HCT116 (cell line): ENCODE measurements around the gene ADAMTS16. TPM values are rescaled to one million over a fixed set of nuclear protein-coding genes. Genes with fewer than 3 reads are reported as not detected.

Experiments used
- ATAC-seq: fragments of 200-7000 bp; cut with Tn5 transposase; 2 replicates; pipeline ENCODE4 v1.9.1; 2020; ENCODE audit warnings: mild to moderate bottlenecking, moderate library complexity
- BruUV-seq: library from RNA; stranded (reverse); fragments of 400-500 nt; replicated peaks from 2 replicates; lab custom pipeline; 2021; lab: Mats Ljungman, UMichigan
- CTCF ChIA-PET: fragments of 300-600 bp; sonication (Branson Sonifier 250); formaldehyde crosslinking; loops from one replicate; lab custom pipeline; 2021; ENCODE audit warnings: antibody characterized with exemption; lab: Charles Lee
- POLR2A ChIA-PET: fragments of 300-600, 350-600 bp; sonication (Branson Sonifier 250); formaldehyde crosslinking; loops from one replicate; lab custom pipeline; 2021; ENCODE audit warnings: antibody characterized with exemption; lab: Charles Lee
- RAD21 ChIA-PET, 2 experiments: fragments of 300-600 bp; sonication (Branson Sonifier 250); formaldehyde crosslinking; loops; one replicate each; lab custom pipeline; 2023; ENCODE audit warnings: low total read pairs in 2 of 2; ENCODE audit not compliant: uncharacterized antibody in 2 of 2, unreplicated experiment in 2 of 2, low non-redundant PET in 1 of 2; lab: Charles Lee
- DNase-seq: peaks from one replicate; pipeline ENCODE4 v3.0.0-alpha.2; 2010; ENCODE audit warnings: low read depth, low spot score
- H2AFZ ChIP-seq: fragments of 200-600 bp; shearing (Covaris generic), sonication (generic); 2 replicates; pipeline ENCODE4 v1.6.1; 2017; ENCODE audit warnings: low read depth, mixed run types, mixed read lengths, antibody characterized with exemption, low read length; ENCODE audit not compliant: poor library complexity, severe bottlenecking
- H3K27ac ChIP-seq: 2 replicates; pipeline ENCODE4 v1.5.1; 2012; ENCODE audit warnings: low read depth, low read length
- H3K27me3 ChIP-seq: fragments of 200-600 bp; sonication (generic); 2 replicates; pipeline ENCODE4 v1.6.1; 2016; ENCODE audit warnings: mixed run types, low read length, mixed read lengths; ENCODE audit not compliant: insufficient read depth
- H3K36me3 ChIP-seq, 2 experiments: fragments of 200-500 bp in 1 of 2; fragments of 200-600 bp in 1 of 2; sonication (Bioruptor generic) in 1 of 2; sonication (generic) in 1 of 2; 2 replicates each; pipeline versions ENCODE4 v1.5.1 to v1.6.1; 2014 to 2016; ENCODE audit warnings: low read length in 2 of 2, inconsistent platforms in 1 of 2, mixed read lengths in 1 of 2, mixed run types in 1 of 2; ENCODE audit not compliant: insufficient read depth in 2 of 2, control insufficient read depth in 1 of 2
- H3K4me1 ChIP-seq, 2 experiments: fragments of 200-600 bp in 1 of 2; sonication (generic) in 1 of 2; 2 replicates each; pipeline versions ENCODE4 v1.5.1 to v1.6.1; 2012 to 2017; ENCODE audit warnings: low read length in 2 of 2, inconsistent platforms in 1 of 2, mild to moderate bottlenecking in 1 of 2, mixed read lengths in 1 of 2, mixed run types in 1 of 2, moderate library complexity in 1 of 2; ENCODE audit not compliant: insufficient read depth in 2 of 2, control insufficient read depth in 1 of 2
- H3K4me2 ChIP-seq: fragments of 200-600 bp; sonication (generic); 2 replicates; pipeline ENCODE4 v1.6.1; 2017; ENCODE audit warnings: mixed run types, low read length, mixed read lengths
- H3K4me3 ChIP-seq, 2 experiments: fragments of 200-600 bp in 1 of 2; sonication (generic) in 1 of 2; replicated peaks in 1 of 2; 2 replicates each; pipeline ENCODE4 v1.5.1; 2011 to 2016; ENCODE audit warnings: low read length in 2 of 2, control low read depth in 1 of 2, low read depth in 1 of 2, mild to moderate bottlenecking in 1 of 2, mixed read lengths in 1 of 2, mixed run types in 1 of 2
- H3K79me2 ChIP-seq: fragments of 200-600 bp; sonication (generic); 2 replicates; pipeline ENCODE4 v1.6.1; 2017; ENCODE audit warnings: mild to moderate bottlenecking, mixed run types, low read length, moderate library complexity, mixed read lengths; ENCODE audit not compliant: insufficient read depth
- H3K9ac ChIP-seq: fragments of 200-600 bp; sonication (generic); 2 replicates; pipeline ENCODE4 v1.6.1; 2016; ENCODE audit warnings: low read length, mixed read lengths
- H3K9me2 ChIP-seq: fragments of 200-600 bp; sonication (generic), shearing (Covaris generic); 2 replicates; pipeline ENCODE4 v1.6.1; 2017; ENCODE audit warnings: mixed run types, mild to moderate bottlenecking, moderate library complexity; ENCODE audit not compliant: insufficient read depth
- H3K9me3 ChIP-seq, 2 experiments: fragments of 200-500 bp in 1 of 2; fragments of 200-600 bp in 1 of 2; sonication (Bioruptor generic) in 1 of 2; sonication (generic) in 1 of 2; 2 replicates each; pipeline ENCODE4 v1.6.1; 2014 to 2017; ENCODE audit warnings: low read length in 2 of 2, mixed read lengths in 2 of 2, inconsistent platforms in 1 of 2, low read depth in 1 of 2, mild to moderate bottlenecking in 1 of 2, mixed run types in 1 of 2, moderate library complexity in 1 of 2; ENCODE audit not compliant: control insufficient read depth in 1 of 2, insufficient read depth in 1 of 2
- H4K20me1 ChIP-seq: fragments of 200-600 bp; sonication (generic), shearing (Covaris generic); 2 replicates; pipeline ENCODE4 v1.6.1; 2017; ENCODE audit warnings: mixed run types, mild to moderate bottlenecking, moderate library complexity; ENCODE audit not compliant: insufficient read depth
- CTCF ChIP-seq, 3 experiments: fragments of 200-600 bp in 1 of 3; sonication (generic) in 1 of 3; IDR thresholded peaks in 2 of 3; conservative IDR thresholded peaks in 1 of 3; 2 replicates each; pipeline ENCODE4 v1.5.1; 2012 to 2017; ENCODE audit warnings: low read depth in 2 of 3, low read length in 2 of 3, antibody characterized with exemption in 1 of 3, borderline replicate concordance in 1 of 3, control low read depth in 1 of 3, mild to moderate bottlenecking in 1 of 3, mixed read lengths in 1 of 3, mixed run types in 1 of 3, moderate library complexity in 1 of 3; ENCODE audit not compliant: insufficient read depth in 1 of 3
- EGR1 ChIP-seq: IDR thresholded peaks from 2 replicates; pipeline ENCODE4 v1.6.1; 2012; ENCODE audit warnings: low read depth
- JUND ChIP-seq: IDR thresholded peaks from 2 replicates; pipeline ENCODE4 v1.6.1; 2012
- SIN3A ChIP-seq: IDR thresholded peaks from 2 replicates; pipeline ENCODE4 v1.6.1; 2012; ENCODE audit warnings: low read depth
- ZBTB33 ChIP-seq: IDR thresholded peaks from 2 replicates; pipeline ENCODE4 v1.6.1; 2011; ENCODE audit warnings: mild to moderate bottlenecking, low read length, moderate library complexity; ENCODE audit not compliant: insufficient replicate concordance; ENCODE audit errors: extremely low read depth
- intact Hi-C: fragments of 100-400 bp; cut with micrococcal nuclease; formaldehyde crosslinking; loops from 2 replicates; pipeline ENCODE4 v1.10.0; 2022
- total RNA-seq: library from RNA; stranded (reverse); gene quantifications from one replicate; pipeline ENCODE4 v1.2.1, GENCODE V29; 2021; ENCODE audit not compliant: unreplicated experiment

ADAMTS16 gene
- total RNA-seq, 1 experiment from 2014 or later: 2.4 TPM

GRCh38 chr5:5301176-5301575, 161.0 kb downstream of the ADAMTS16 start:
- TF ChIP-seq JUND (no peak), ZBTB33 (no peak), CTCF (IDR thresholded peaks at IDR 0.05 in 2 of 3, conservative IDR thresholded peaks at IDR 0.05 in 1 of 3; ENCODE audit: borderline replicate concordance in 1 of 3, insufficient read depth in 1 of 3, low read depth in 2 of 3, low read length in 2 of 3) (no peak), EGR1 (no peak)
- intact Hi-C loops: no loop called here
- no peak for ATAC-seq
- ChIA-PET POLR2A (no interaction called here), RAD21 (no interaction called here), CTCF (no interaction called here)
- no peak overlapping the region for H2AFZ ChIP-seq
- H3K4me2 ChIP-seq: no peak overlapping the region
- BruUV-seq: no TSS peak
- no peaks in the 10 kb centered on the region for H3K79me2 ChIP-seq
- no peaks in the 10 kb centered on the region for H3K36me3 ChIP-seq
- no peaks in the 10 kb centered on the region for H3K4me1 ChIP-seq
- H3K27ac ChIP-seq: no peak overlapping the region
- H3K4me3 ChIP-seq: no peak overlapping the region
- no peak overlapping the region for H3K9ac ChIP-seq
- no peaks in the 10 kb centered on the region for H3K9me2 ChIP-seq
- no peak for DNase-seq
- H3K27me3 ChIP-seq: no peaks in the 10 kb centered on the region
- H4K20me1 ChIP-seq: no peaks in the 10 kb centered on the region
- H3K9me3 ChIP-seq: no peaks in the 10 kb centered on the region

- Histone ChIP-seq H4K20me1 (no peaks in the 10 kb centered on the region), H2AFZ (no peak overlapping the region), H3K9ac (no peak overlapping the region), H3K79me2 (no peaks in the 10 kb centered on the region), H3K4me2 (no peak overlapping the region), H3K27ac (no peak overlapping the region), H3K27me3 (no peaks in the 10 kb centered on the region), H3K4me1 (peaks cover 0 to 8% of the 10 kb centered on the region in 2 experiments; a peak in 1 of 4 replicates), H3K4me3 (no peak overlapping the region), H3K9me2 (no peaks in the 10 kb centered on the region), H3K36me3 (no peaks in the 10 kb centered on the region), H3K9me3 (no peaks in the 10 kb centered on the region)
- ChIA-PET RAD21 (no interaction called here), POLR2A (no interaction called here), CTCF (no interaction called here)
- DNase-seq: no peak
- no peak for ATAC-seq
- no TSS peak for BruUV-seq
- TF ChIP-seq SIN3A: no peak
- intact Hi-C loops: no loop called here
Observed at GRCh38 chr5:5302201-5302600, 162.1 kb downstream of the ADAMTS16 start.
